ENCODE results near the gene DUSP28. TPM values are rescaled to one million over a fixed set of nuclear protein-coding genes. Genes with fewer than 3 reads are reported as not detected.
"Not testable (repeated sequence)": the region's sequence is repeated elsewhere in the genome, so short reads cannot be mapped to it uniquely, and the experiment has no call there.

Gene DUSP28
- total RNA-seq, 2 donors from 2014 or later = 3.9 to 5.3 TPM

DNA sequence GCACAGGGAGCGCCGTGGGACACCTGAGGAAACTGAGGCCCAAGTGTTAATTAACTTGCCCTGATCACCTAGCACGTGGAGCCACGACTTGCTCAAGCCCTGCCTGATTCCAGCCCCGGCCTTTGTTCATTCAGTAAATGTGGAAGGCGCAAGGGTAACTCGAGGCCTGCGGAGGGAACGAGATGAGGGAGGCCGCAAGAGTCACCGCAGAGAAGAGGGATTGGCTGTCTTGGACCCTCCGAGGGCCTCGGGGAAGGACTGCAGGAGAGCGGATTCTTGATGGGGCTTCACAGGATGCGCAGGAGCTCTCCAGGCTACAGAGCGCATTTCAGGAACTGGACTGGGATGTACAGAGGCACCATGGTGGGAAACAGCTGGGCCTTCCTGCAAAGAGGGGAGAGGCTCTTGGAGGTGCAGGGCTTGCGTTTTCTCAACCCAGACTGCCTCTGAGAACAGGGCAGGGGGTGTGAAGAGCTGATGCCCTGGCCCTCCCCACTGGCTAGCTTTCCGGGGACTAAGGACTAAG is 1.9 kb upstream of the DUSP28 start:
- Histone ChIP-seq H3K36me3 (no peaks in the 10 kb centered on the region), H3K4me3 (peak overlapping the region; percentile 46), H3K27ac (no peak overlapping the region), H3K27me3 (no peaks in the 10 kb centered on the region), H3K4me1 (peaks cover 28% of the 10 kb centered on the region), H3K9ac (ENCODE audit: low read depth in 2 of 2, low read length in 2 of 2) (no peak overlapping the region), H3K9me3 (no peaks in the 10 kb centered on the region)
- TF ChIP-seq, protein P1, sequence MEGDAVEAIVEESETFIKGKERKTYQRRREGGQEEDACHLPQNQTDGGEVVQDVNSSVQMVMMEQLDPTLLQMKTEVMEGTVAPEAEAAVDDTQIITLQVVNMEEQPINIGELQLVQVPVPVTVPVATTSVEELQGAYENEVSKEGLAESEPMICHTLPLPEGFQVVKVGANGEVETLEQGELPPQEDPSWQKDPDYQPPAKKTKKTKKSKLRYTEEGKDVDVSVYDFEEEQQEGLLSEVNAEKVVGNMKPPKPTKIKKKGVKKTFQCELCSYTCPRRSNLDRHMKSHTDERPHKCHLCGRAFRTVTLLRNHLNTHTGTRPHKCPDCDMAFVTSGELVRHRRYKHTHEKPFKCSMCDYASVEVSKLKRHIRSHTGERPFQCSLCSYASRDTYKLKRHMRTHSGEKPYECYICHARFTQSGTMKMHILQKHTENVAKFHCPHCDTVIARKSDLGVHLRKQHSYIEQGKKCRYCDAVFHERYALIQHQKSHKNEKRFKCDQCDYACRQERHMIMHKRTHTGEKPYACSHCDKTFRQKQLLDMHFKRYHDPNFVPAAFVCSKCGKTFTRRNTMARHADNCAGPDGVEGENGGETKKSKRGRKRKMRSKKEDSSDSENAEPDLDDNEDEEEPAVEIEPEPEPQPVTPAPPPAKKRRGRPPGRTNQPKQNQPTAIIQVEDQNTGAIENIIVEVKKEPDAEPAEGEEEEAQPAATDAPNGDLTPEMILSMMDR (IDR thresholded peaks at IDR 0.05) = no peak
- intact Hi-C loops (cut with DNase I) = no loop called here
- no peak for DNase-seq

DNA sequence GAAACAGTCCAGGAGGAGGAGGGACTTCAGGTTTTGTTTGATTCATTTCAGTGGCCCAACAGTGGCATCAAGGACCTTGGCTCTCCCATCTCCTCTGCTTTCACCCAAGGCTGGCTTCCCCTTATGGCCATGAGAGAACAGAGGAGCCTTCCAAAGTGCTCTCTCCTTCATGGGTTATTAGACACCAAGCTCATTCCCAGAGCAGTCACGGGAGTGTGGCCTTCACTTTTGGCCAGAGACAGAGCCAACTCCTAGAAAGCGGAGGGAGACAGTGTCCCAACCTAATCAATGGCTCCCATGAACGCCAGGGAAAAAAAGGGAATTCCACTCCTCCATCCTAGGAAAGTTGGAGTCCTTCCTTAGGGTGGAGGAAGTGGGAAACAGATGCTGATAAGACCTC is 871 bp upstream of the DUSP28 start:
- TF ChIP-seq, protein P1 (IDR thresholded peaks at IDR 0.05) = no peak

DNA sequence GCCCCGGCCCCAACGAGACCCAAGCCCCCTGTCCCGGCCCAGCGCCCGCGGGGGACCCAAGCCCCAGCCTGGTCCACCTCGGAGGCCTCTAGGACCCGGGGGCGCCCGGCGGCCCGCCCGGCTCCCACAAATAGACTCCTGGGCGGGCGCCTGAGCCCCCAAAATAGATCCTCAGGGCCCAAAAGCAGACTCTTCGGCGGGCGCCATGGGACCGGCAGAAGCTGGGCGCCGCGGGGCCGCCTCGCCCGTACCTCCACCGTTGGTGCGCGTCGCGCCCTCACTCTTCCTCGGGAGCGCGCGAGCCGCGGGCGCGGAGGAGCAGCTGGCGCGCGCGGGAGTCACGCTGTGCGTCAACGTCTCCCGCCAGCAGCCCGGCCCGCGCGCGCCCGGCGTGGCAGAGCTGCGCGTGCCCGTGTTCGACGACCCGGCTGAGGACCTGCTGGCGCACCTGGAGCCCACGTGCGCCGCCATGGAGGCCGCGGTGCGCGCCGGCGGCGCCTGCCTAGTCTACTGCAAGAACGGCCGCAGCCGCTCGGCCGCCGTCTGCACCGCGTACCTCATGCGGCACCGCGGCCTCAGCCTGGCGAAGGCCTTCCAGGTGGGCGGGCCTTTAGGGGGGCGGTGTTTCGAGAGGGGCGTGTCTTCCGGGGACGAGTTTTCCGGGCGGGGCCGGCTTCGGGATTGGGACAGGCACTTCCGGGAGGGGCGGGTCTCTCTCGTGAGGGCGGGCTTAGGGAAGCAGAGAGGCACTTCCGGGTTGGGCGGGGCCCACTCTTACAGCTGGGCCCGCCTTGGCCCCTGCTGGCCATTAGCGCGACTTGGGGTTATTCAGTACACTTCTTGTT is 545 bp downstream of the DUSP28 start:
- Histone ChIP-seq H3K9me3 (no peaks in the 10 kb centered on the region), H3K27ac (peak overlapping the region; percentile 98), H3K4me3 (peak overlapping the region; percentile 83), H3K27me3 (no peaks in the 10 kb centered on the region), H3K36me3 (no peaks in the 10 kb centered on the region), H3K4me1 (peaks cover 31% of the 10 kb centered on the region), H3K9ac (ENCODE audit: low read depth in 2 of 2, low read length in 2 of 2) (peak overlapping the region; percentile 83 to 87)
- intact Hi-C loops (cut with DNase I) = no loop called here
- DNase-seq = peak; percentile 100
- TF ChIP-seq, protein P1 (IDR thresholded peaks at IDR 0.05) = no peak

More for the DNA sequence above, 871 bp upstream of the DUSP28 start:
- Histone ChIP-seq H3K27ac (no peak overlapping the region), H3K4me3 (no peak overlapping the region), H3K27me3 (no peaks in the 10 kb centered on the region), H3K36me3 (no peaks in the 10 kb centered on the region), H3K9ac (ENCODE audit: low read depth in 2 of 2, low read length in 2 of 2) (no peak overlapping the region), H3K9me3 (no peaks in the 10 kb centered on the region), H3K4me1 (peaks cover 28% of the 10 kb centered on the region)
- no peak for DNase-seq
- intact Hi-C loops (cut with DNase I) = no loop called here

DNA sequence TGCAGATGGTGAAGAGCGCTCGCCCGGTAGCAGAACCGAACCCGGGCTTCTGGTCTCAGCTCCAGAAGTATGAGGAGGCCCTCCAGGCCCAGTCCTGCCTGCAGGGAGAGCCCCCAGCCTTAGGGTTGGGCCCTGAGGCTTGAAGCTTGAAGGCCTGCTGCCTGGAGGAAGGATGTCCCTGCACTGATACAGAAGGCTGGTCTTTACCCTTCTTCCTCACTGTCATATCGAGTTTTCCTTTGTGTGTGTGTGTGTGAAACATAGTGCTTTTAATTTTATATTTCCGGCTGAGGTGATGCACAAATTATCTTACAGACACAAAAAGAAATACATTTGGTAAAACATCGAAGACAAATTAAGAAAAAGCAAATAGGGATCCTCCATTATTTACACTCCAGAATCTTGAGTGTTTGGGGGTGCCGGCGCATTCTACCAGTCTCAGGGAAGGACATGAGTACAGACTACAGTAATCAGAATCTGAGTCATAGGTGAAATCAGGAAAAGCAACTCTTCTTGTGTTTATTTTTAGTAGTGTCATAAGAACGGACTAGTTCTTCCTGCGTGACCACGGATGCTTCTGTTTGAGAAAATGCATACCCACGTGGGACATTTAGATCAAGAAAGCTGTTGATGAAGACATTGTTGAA is 1.3 kb downstream of the DUSP28 start:
- H3K27ac ChIP-seq = peak overlapping the region; percentile 98
- H3K36me3 ChIP-seq = no peaks in the 10 kb centered on the region
- intact Hi-C loops (cut with DNase I) = no loop called here
- H3K27me3 ChIP-seq = no peaks in the 10 kb centered on the region
- peaks cover 31% of the 10 kb centered on the region for H3K4me1 ChIP-seq
- H3K4me3 ChIP-seq = peak overlapping the region; percentile 83
- TF ChIP-seq, protein P1 (IDR thresholded peaks at IDR 0.05) = no peak
- H3K9me3 ChIP-seq = no peaks in the 10 kb centered on the region
- H3K9ac ChIP-seq (ENCODE audit: low read depth in 2 of 2, low read length in 2 of 2) = peak overlapping the region; percentile 62 to 83
- peak; percentile 38 for DNase-seq

DNA sequence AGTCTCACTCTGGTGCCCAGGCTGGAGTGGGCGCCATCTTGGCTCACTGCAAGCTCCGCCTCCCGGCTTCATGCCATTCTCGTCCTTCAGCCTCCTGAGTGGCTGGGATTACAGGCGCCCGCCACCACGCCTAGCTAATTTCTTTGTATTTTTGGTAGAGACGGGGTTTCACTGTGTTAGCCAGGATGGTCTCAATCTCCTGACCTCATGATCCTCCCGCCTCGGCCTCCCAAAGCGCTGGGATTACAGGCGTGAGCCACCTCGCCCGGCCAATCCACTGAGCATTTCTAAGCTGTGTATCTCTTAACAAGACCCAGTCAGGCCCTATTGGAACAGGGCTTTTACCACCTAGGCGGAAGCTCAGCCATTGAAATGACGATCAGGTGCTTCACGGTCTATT is 3.1 kb downstream of the DUSP28 start:
- intact Hi-C loops (cut with DNase I); H3K9ac ChIP-seq (ENCODE audit: low read depth in 2 of 2, low read length in 2 of 2); DNase-seq; H3K9me3 ChIP-seq; H3K4me3 ChIP-seq; H3K27ac ChIP-seq; H3K27me3 ChIP-seq; H3K36me3 ChIP-seq: not testable (repeated sequence)
- H3K4me1 ChIP-seq = peaks cover 28% of the 10 kb centered on the region
